ENCODE data around the gene HS3ST6. TPM values are rescaled to one million over a fixed set of nuclear protein-coding genes. Genes with fewer than 3 reads are reported as not detected.
"Not testable (repeated sequence)": the region's sequence is repeated elsewhere in the genome, so short reads cannot be mapped to it uniquely, and the experiment has no call there.

HS3ST6 gene
- total RNA-seq, 1 donor from 2014 or later = 4.3 TPM

DNA sequence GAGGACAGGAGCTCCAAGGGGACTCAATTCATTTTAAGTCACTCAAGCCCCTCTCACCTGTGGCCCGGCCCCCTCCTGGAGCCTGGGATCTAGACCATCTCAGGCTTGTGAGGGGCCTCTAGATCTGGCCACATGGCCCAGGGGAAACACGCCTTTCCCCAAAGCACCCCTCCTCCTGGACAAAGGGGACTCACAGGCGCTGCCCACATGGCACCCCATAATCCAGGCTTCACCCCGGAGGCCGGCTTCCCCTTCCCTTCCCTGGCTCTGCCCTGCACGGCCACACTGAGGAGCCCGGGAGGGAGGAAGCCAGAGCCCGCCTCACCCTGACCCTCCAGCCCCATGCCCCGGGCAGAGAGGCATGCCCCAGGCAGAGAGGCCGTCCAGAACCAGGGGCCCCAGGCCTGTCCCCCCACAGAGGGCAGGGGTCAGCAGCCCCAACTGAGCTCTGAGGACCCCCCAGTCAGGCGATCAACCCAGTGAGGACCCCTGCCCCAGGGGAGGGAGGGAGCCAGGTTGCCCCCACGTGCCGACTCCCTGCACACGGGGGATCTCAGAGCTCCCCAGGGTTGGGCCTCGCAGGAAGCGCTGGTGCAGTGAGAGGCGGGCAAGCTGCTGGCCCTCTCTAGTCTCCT lies 10.9 kb downstream of the HS3ST6 start:
- DNase-seq = no peak

DNA sequence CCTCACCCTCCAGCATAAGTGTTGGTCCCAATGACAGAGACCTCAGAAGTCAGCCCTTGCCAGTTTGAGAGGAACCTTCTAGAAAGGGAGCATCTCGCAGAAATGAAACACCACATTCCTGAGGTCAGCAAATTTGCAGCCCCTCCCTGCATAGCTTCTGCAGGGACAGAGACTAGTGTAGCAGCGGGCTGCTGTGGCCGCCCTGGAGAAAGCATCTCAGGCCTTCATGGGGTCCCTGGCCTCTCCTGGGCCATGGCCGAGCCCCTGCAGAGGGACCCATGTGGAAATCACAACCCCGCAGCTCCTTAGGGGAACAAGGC lies 11.4 kb downstream of the HS3ST6 start:
- no peak for DNase-seq

- no peak for DNase-seq
Measured at GRCh38 chr16:1906055-1906845, 12.0 kb downstream of the HS3ST6 start.

- DNase-seq = no peak
Measured at GRCh38 chr16:1903845-1904840, 14.1 kb downstream of the HS3ST6 start.

GRCh38 chr16:1903220-1903574 lies 15.0 kb downstream of the HS3ST6 start:
- DNase-seq = no peak

GRCh38 chr16:1902547-1903219 lies 15.5 kb downstream of the HS3ST6 start:
- no peak for DNase-seq

DNA sequence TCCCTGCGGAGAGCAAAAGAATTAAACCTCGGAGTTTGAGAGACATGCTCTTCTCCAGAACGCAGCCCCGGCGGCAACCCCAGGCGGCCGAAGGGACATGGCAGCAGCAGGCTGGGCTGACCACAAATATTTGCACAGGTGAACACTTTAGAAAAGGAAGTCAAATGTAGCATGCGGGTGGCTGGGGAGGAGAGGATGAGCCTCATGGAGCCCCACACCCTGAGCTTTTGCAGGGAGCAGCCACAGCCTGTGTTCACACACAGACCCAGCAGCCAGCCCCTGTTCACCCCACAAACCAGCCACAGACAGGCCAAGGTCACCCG lies 17.8 kb downstream of the HS3ST6 start:
- DNase-seq = no peak

GRCh38 chr16:1899641-1900451 lies 18.4 kb downstream of the HS3ST6 start:
- no peak for DNase-seq

DNA sequence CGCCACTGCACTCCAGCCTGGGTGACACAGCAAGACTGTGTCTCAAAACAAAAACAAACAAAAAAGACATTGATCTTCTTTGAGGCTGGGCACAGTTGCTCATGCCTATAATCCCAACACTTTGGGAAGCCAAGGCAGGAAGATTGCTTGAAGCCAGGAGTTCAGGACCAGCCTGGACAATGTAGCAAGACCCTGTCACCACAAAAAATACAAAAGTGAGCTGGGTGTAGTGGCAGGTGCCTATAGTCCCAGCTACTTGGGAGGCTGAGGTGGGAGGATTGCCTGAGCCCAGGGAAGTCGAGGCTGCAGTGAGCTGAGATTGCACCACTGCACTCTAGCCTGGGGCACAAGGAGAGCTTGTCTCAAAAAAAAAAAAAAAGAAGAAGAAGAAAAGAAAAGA lies 20.5 kb downstream of the HS3ST6 start:
- DNase-seq = not testable (repeated sequence)

DNA sequence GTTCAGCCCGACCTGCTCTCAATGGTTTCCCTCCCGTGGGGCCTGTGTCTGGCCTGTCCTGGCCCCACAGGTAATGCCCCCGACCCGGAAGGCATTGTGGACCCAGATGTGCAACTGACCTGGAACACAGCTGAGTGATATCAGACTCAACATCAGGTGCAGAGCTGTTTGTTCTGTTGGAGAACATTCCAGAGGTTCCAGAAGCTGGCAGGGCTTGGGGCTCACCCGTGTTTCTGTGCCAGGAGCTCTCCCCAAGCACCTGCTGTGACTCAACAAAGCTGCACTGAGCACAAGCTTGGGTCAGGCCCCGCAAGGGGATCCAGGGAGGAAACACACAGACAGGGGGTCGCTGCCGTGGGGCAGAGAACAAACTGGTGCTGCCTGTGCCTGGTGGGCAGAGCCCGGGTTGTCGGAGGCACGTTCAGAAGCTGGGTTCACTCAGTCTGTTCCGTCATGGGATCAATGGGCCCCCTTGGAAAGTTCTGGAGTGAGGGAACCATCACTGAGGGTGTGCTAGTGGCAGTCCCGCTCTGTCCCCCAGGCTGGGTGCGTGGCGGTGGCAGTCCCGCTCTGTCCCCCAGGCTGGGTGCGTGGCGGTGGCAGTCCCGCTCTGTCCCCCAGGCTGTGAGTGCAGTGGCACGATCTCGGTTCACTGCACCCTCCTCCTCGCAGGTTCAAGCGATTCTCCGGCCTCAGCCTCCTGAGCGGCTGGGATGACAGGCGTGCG lies 22.1 kb downstream of the HS3ST6 start:
- DNase-seq = no peak

DNA sequence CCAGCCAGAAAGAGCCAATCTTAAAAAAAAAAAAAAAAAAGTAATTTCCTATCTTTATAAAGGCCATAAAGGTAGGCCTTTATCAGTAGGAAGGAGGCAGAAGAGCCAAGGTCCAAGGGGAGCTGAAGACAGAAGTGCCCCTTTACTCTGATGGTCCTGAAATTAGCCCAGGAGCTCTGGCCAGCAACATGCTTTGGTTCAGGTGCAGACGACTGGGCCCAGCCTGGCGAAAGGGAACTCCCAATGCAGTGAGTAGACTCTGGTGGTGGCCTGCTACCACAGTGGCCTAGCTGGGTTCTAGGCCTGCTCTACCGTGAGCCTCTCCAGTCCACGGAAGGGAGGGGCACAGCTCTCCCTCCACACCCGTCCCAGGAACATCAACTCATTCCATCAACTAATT lies 23.1 kb downstream of the HS3ST6 start:
- DNase-seq = no peak

GRCh38 chr16:1890708-1891050 lies 27.5 kb downstream of the HS3ST6 start:
- no peak for DNase-seq

- DNase-seq = no peak
Measured at GRCh38 chr16:1890024-1890707, 28.0 kb downstream of the HS3ST6 start.

DNA sequence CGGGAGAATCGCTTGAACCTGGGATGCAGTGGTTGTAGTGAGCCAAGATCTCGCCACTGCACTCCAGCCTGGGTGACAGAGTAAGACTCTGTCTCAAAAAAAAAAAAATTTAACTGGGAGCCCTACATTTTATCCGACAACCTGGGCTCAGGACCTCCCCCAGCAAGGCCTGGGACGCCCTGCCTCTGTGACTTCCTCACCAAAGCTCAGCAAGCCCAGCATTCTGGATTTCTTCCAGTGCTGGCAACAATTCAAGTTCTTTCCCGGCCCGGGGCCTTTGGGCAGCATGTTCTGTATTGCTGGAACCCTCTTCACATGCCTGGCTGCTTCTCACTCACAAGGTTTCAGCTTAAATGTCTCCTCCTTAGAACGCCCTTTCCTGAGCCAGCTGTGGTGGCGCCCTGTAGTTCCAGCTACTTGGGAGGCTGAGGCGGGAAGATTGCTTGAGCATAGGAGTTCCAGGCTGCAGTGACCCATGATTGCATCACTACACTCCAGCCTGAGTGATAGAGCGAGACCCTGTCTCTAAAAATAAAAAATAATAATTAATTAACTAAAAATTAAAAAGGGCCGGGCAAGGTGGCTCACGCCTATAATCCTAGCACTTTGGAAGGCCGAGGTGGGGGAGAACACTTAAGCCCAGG lies 30.4 kb downstream of the HS3ST6 start:
- no peak for DNase-seq

DNA sequence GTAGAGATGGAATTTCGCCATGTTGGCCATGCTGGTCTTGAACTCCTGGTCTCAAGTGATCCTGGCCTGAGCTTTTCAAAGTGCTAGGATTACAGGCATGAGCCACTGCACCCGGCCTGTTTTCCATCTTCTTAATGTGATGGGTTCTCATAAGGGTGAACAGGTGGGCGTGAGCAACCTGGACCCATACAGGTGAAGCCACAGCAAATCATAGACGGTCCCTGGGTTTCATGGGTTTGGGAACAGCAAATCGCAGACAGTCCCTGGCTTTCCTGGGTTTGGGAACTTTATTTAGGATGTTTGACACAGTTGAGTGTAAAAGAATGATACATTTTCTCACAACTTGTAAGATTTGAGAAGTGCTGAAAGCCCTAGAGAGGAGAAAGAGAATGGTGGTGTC lies 33.3 kb downstream of the HS3ST6 start:
- DNase-seq = no peak

DNA sequence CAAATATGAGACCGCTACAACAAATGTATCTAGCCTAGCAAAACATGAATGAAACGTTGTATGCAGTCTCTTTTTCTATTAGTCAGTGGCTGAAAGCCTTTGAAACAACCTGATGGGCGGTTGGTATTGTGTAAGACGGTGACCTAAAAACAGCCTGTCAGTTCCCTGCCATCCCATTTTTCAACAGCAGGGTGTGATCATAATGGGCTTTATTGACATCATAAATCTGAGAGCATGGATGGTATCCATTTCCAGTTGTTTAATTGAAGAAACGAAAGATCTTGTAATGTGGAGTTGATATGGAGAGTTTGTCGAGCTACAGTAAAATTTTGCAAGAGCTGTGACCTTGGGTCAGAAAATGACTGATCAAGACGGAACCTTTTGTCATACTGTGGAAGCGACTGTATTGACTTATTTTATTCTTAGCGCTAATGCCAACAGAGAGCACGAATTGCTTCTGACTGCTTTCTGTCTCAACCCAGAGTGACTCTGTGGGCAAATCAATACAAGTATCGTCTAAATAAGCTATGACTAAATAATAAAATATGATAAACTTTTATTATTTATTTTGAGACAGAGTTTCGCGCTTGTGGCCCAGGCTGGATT lies 34.0 kb downstream of the HS3ST6 start:
- DNase-seq = no peak

GRCh38 chr16:1881172-1881571 lies 37.0 kb downstream of the HS3ST6 start:
- DNase-seq = not testable (repeated sequence)

- DNase-seq = no peak
Measured at GRCh38 chr16:1879477-1879876, 38.7 kb downstream of the HS3ST6 start.

- no peak for DNase-seq
Measured at GRCh38 chr16:1878256-1878655, 40.0 kb downstream of the HS3ST6 start.

- DNase-seq = no peak
Measured at GRCh38 chr16:1877804-1878203, 40.4 kb downstream of the HS3ST6 start.

All from skin of body (tissue), 2 donors.